Sigmoid colon (tissue), 4 donors: ENCODE measurements around the gene COLEC12.

ENCODE experiments used
- CTCF ChIP-seq, 4 experiments: fragments of 450-650 bp in 3 of 4; fragments of 200-600 bp in 1 of 4; IDR thresholded peaks; one replicate each; pipeline ENCODE4 v1.5.1; 2016 to 2019; ENCODE audit warnings: antibody characterized with exemption in 4 of 4, mild to moderate bottlenecking in 3 of 4, moderate library complexity in 2 of 4
- EP300 ChIP-seq, 4 donors: sonication (generic); formaldehyde crosslinking; IDR thresholded peaks; one replicate each; pipeline ENCODE4 v1.6.1; 2017; ENCODE audit warnings: antibody characterized with exemption in 4 of 4
- POLR2A ChIP-seq, 2 donors: fragments of 450-650 bp; IDR thresholded peaks; one replicate each; pipeline ENCODE4 v1.6.1; 2016; ENCODE audit warnings: antibody characterized with exemption in 2 of 2, mild to moderate bottlenecking in 2 of 2, moderate library complexity in 2 of 2
- POLR2AphosphoS5 ChIP-seq, 4 donors: sonication (generic); formaldehyde crosslinking; IDR thresholded peaks; one replicate each; pipeline ENCODE4 v1.6.1; 2017; ENCODE audit warnings: antibody characterized with exemption in 4 of 4

GRCh38 chr18:275486-275885 is 225.0 kb downstream of the COLEC12 start:
- TF ChIP-seq EP300 (IDR thresholded peaks at IDR 0.05) = no peak
- no peak for TF ChIP-seq POLR2A (IDR thresholded peaks at IDR 0.05)
- no peak for TF ChIP-seq CTCF (IDR thresholded peaks at IDR 0.05)
- no peak for TF ChIP-seq POLR2AphosphoS5 (IDR thresholded peaks at IDR 0.05)
